Calu3 (cell line): ENCODE data around the gene NTMT2. TPM values are rescaled to one million over a fixed set of nuclear protein-coding genes. Genes with fewer than 3 reads are reported as not detected.

ENCODE experiments used
- BruUV-seq: library from RNA; stranded (reverse); fragments of 400-500 nt; replicated peaks from 2 replicates; lab custom pipeline; 2021; lab: Mats Ljungman, UMichigan
- CTCF ChIA-PET: fragments of 300-600 bp; sonication (Branson Sonifier 250); formaldehyde crosslinking; loops from one replicate; lab custom pipeline; 2022; ENCODE audit warnings: antibody characterized with exemption; lab: Charles Lee
- DNase-seq: peaks from one replicate; pipeline ENCODE4 v3.0.0; 2022
- H3K27ac Mint-ChIP-seq: one replicate; pipeline ENCODE4 v1.8.0; 2022; ENCODE audit warnings: mixed read lengths; ENCODE audit not compliant: unreplicated experiment
- H3K27me3 Mint-ChIP-seq: one replicate; pipeline ENCODE4 v1.8.0; 2022; ENCODE audit warnings: mixed read lengths; ENCODE audit not compliant: unreplicated experiment
- H3K36me3 Mint-ChIP-seq: one replicate; pipeline ENCODE4 v1.8.0; 2022; ENCODE audit warnings: mild to moderate bottlenecking, moderate library complexity, mixed read lengths; ENCODE audit not compliant: insufficient read depth, unreplicated experiment
- H3K4me1 Mint-ChIP-seq: one replicate; pipeline ENCODE4 v1.8.0; 2022; ENCODE audit warnings: mild to moderate bottlenecking, low read depth, mixed read lengths; ENCODE audit not compliant: unreplicated experiment
- H3K4me3 Mint-ChIP-seq: one replicate; pipeline ENCODE4 v1.8.0; 2022; ENCODE audit warnings: mild to moderate bottlenecking, low read depth, moderate library complexity, mixed read lengths; ENCODE audit not compliant: unreplicated experiment
- H3K9me3 Mint-ChIP-seq: one replicate; pipeline ENCODE4 v1.8.0; 2022; ENCODE audit warnings: low read depth, mixed read lengths; ENCODE audit not compliant: unreplicated experiment
- intact Hi-C: fragments of 100-400 bp; cut with micrococcal nuclease; formaldehyde crosslinking; loops from one replicate; pipeline ENCODE4 v1.10.0; 2022; ENCODE audit not compliant: unreplicated experiment
- total RNA-seq: library from RNA; stranded (reverse); gene quantifications from 2 replicates; pipeline ENCODE4 v1.2.3, GENCODE V29; 2022
- TF ChIP-seq, protein P1 (sequence below): fragments of 200-600 bp; IDR thresholded peaks from one replicate; pipeline ENCODE4 v1.8.0; 2022; ENCODE audit warnings: antibody characterized with exemption; ENCODE audit not compliant: unreplicated experiment

The NTMT2 gene
- total RNA-seq, 1 experiment from 2014 or later: not detected

DNA sequence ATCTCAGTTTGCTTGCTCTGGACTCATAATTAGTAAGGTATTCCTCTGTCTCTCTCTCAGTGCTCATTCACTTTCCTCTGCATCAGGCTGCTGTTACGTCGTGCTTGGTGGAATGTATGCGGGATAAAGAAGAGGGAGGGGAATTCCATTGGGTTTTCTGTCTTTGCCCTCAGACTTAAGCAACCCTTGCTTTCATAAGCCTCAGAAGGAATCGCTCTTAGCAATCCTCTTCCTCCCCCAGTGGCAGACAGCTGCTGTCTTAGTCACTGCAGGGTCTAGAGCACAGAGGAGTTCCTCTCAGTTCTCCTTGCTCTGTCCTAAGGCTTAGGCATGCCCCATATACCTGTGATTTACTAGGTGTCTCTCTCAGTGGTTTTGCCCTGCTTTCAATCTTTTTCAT lies 19.1 kb upstream of the NTMT2 start:
- no peak overlapping the region for H3K4me3 Mint-ChIP-seq
- TF ChIP-seq, protein P1, sequence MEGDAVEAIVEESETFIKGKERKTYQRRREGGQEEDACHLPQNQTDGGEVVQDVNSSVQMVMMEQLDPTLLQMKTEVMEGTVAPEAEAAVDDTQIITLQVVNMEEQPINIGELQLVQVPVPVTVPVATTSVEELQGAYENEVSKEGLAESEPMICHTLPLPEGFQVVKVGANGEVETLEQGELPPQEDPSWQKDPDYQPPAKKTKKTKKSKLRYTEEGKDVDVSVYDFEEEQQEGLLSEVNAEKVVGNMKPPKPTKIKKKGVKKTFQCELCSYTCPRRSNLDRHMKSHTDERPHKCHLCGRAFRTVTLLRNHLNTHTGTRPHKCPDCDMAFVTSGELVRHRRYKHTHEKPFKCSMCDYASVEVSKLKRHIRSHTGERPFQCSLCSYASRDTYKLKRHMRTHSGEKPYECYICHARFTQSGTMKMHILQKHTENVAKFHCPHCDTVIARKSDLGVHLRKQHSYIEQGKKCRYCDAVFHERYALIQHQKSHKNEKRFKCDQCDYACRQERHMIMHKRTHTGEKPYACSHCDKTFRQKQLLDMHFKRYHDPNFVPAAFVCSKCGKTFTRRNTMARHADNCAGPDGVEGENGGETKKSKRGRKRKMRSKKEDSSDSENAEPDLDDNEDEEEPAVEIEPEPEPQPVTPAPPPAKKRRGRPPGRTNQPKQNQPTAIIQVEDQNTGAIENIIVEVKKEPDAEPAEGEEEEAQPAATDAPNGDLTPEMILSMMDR: no peak
- no TSS peak for BruUV-seq
- H3K27me3 Mint-ChIP-seq: no peaks in the 10 kb centered on the region
- no peaks in the 10 kb centered on the region for H3K9me3 Mint-ChIP-seq
- DNase-seq: no peak
- intact Hi-C loops: no loop called here
- CTCF ChIA-PET: no interaction called here
- H3K4me1 Mint-ChIP-seq: no peaks in the 10 kb centered on the region
- no peaks in the 10 kb centered on the region for H3K36me3 Mint-ChIP-seq
- no peak overlapping the region for H3K27ac Mint-ChIP-seq

DNA sequence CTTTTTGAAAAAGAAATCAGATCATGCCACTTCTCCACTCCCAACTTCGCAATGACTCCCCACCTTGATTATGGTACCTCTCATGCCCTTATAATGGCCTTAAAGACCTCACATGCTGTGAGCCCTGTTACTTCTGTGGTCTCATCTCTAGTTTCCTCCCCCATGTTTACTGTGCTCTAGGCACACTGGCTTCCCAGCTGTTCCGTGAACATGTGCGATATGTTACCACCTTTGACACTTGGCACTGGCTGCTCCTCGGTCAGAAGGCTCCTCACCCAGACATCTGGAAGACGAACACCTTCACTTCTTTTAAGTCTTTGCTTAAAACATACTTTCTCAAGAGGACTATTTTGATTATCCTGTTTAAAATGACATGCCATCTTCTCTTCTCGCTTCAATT lies 14.3 kb upstream of the NTMT2 start:
- no peak overlapping the region for H3K27ac Mint-ChIP-seq
- BruUV-seq: no TSS peak
- H3K9me3 Mint-ChIP-seq: no peaks in the 10 kb centered on the region
- intact Hi-C loops: no loop called here
- H3K4me1 Mint-ChIP-seq: no peaks in the 10 kb centered on the region
- no peak overlapping the region for H3K4me3 Mint-ChIP-seq
- DNase-seq: no peak
- H3K27me3 Mint-ChIP-seq: no peaks in the 10 kb centered on the region
- CTCF ChIA-PET: no interaction called here
- H3K36me3 Mint-ChIP-seq: no peaks in the 10 kb centered on the region
- TF ChIP-seq, protein P1: no peak

DNA sequence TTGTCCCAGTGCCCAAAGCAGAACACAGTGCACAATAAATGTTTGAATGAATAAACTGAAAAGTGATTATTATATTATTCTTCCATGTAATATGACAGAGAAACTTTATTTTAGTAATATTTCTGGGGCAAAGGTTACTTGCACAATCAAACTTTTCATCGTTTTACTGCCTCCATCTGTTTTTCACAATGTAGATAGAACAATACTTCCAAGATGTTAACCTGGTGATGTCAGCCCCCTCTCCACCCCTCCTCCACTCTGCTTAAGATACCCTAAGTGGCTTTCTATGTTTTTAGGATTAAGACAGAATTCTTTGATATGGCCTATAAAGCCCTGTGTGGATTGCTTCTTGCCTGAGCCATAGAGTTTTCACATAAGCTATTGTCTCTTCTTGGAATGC lies 13.8 kb upstream of the NTMT2 start:
- TF ChIP-seq, protein P1: no peak
- no peaks in the 10 kb centered on the region for H3K27me3 Mint-ChIP-seq
- H3K36me3 Mint-ChIP-seq: no peaks in the 10 kb centered on the region
- DNase-seq: no peak
- H3K27ac Mint-ChIP-seq: no peak overlapping the region
- CTCF ChIA-PET: no interaction called here
- no peaks in the 10 kb centered on the region for H3K4me1 Mint-ChIP-seq
- H3K4me3 Mint-ChIP-seq: no peak overlapping the region
- intact Hi-C loops: no loop called here
- H3K9me3 Mint-ChIP-seq: no peaks in the 10 kb centered on the region
- BruUV-seq: no TSS peak

DNA sequence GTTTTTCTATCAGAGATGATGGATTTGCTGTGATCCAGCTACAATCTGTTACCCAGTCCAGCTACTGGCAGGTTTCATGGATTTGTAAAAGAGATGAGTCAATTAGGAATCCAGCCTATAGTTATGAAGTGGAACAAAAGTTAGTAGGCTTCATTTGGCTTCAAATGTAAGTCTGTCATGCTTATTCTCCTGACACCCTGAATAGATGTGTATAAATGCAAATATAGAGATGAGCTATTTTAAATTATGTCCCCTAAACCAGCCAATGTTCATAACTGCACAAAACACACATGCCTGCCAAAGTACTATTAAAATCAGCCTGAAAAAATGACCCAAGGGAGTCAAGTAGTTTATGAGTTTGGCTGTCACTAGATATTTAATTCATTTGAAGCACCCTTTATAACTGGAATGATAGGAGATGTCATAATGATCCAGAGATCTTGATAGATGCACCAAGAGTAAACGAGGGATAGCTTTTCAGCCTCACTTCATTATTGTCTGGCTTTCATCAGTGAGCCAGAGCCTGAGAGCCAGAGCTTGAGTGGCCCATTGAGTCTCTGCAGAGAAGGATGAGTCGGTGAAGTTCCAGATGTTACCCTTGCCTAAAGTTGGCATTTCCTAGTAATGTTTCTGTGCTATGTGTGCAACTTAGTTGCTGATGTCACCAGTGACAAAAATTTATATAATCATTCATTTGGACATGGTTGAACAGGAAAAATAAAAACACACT lies 11.8 kb upstream of the NTMT2 start:
- H3K9me3 Mint-ChIP-seq: no peaks in the 10 kb centered on the region
- intact Hi-C loops: no loop called here
- H3K4me3 Mint-ChIP-seq: no peak overlapping the region
- DNase-seq: no peak
- no peaks in the 10 kb centered on the region for H3K36me3 Mint-ChIP-seq
- TF ChIP-seq, protein P1: no peak
- CTCF ChIA-PET: no interaction called here
- no peak overlapping the region for H3K27ac Mint-ChIP-seq
- no TSS peak for BruUV-seq
- no peaks in the 10 kb centered on the region for H3K27me3 Mint-ChIP-seq
- no peaks in the 10 kb centered on the region for H3K4me1 Mint-ChIP-seq
